CD14-positive monocyte (primary cell): ENCODE results near the gene EPAS1. TPM values are rescaled to one million over a fixed set of nuclear protein-coding genes. Genes with fewer than 3 reads are reported as not detected.

ENCODE experiments used
- DNase-seq, 3 donors: peaks; one replicate each; pipeline ENCODE4 v3.0.0-alpha.2; 2011 to 2022
- H2AFZ ChIP-seq: 2 replicates; pipeline ENCODE4 v1.6.0; 2012; ENCODE audit warnings: mild to moderate bottlenecking, low read depth, low read length, inconsistent platforms; ENCODE audit not compliant: insufficient read depth, poor library complexity, severe bottlenecking
- H3K27ac ChIP-seq, 2 donors: 1 replicate in 1 of 2; 2 replicates in 1 of 2; pipeline ENCODE4 v1.5.1; 2012 to 2013; ENCODE audit warnings: low read length in 2 of 2, control low read depth in 1 of 2, inconsistent platforms in 1 of 2, low read depth in 1 of 2, mild to moderate bottlenecking in 1 of 2
- H3K27me3 ChIP-seq, 2 donors: one replicate each; pipeline versions ENCODE4 v1.6.0 to v1.6.1; 2011 to 2013; ENCODE audit warnings: low read length in 2 of 2; ENCODE audit not compliant: control insufficient read depth in 2 of 2, insufficient read depth in 2 of 2
- H3K36me3 ChIP-seq, 2 donors: replicated peaks in 1 of 2; 1 replicate in 1 of 2; 2 replicates in 1 of 2; pipeline versions ENCODE4 v1.5.1 to v1.6.1; 2012 to 2013; ENCODE audit warnings: low read length in 2 of 2, control low read depth in 1 of 2, inconsistent platforms in 1 of 2, mild to moderate bottlenecking in 1 of 2; ENCODE audit not compliant: insufficient read depth in 2 of 2, control insufficient read depth in 1 of 2
- H3K4me1 ChIP-seq, 2 donors: 1 replicate in 1 of 2; 2 replicates in 1 of 2; pipeline versions ENCODE4 v1.5.1 to v1.6.1; 2012 to 2013; ENCODE audit warnings: low read length in 2 of 2, control low read depth in 1 of 2, inconsistent platforms in 1 of 2, mild to moderate bottlenecking in 1 of 2, moderate library complexity in 1 of 2; ENCODE audit not compliant: insufficient read depth in 2 of 2, control insufficient read depth in 1 of 2
- H3K4me2 ChIP-seq: replicated peaks from 2 replicates; pipeline ENCODE3; 2012; ENCODE audit warnings: low read length, moderate library complexity, mild to moderate bottlenecking; ENCODE audit not compliant: poor library complexity, severe bottlenecking; ENCODE audit errors: extremely low read depth
- H3K4me3 ChIP-seq, 3 experiments: fragments of 200-600 bp in 1 of 3; sonication (generic) in 1 of 3; replicated peaks in 1 of 3; 1 replicate in 2 of 3; 2 replicates in 1 of 3; pipeline ENCODE4 v1.5.1; 2011 to 2013; ENCODE audit warnings: low read length in 3 of 3, mild to moderate bottlenecking in 3 of 3, control low read depth in 2 of 3, low read depth in 2 of 3, inconsistent platforms in 1 of 3, moderate library complexity in 1 of 3
- H3K79me2 ChIP-seq: 2 replicates; pipeline ENCODE4 v1.6.0; 2012; ENCODE audit warnings: mild to moderate bottlenecking, control low read depth, inconsistent platforms, low read length, moderate library complexity; ENCODE audit not compliant: insufficient read depth
- H3K9ac ChIP-seq: 2 replicates; pipeline ENCODE4 v1.6.0; 2017; ENCODE audit warnings: low read length, mild to moderate bottlenecking; ENCODE audit not compliant: insufficient read depth, poor library complexity, severe bottlenecking
- H3K9me3 ChIP-seq, 2 donors: replicated peaks in 1 of 2; 1 replicate in 1 of 2; 2 replicates in 1 of 2; pipeline versions ENCODE4 v1.5.1 to v1.6.1; 2012 to 2013; ENCODE audit warnings: low read length in 2 of 2, control low read depth in 1 of 2; ENCODE audit not compliant: control insufficient read depth in 1 of 2, insufficient read depth in 1 of 2
- H4K20me1 ChIP-seq: 2 replicates; pipeline ENCODE4 v1.6.0; 2012; ENCODE audit warnings: mild to moderate bottlenecking, low read length, control low read depth, moderate library complexity; ENCODE audit not compliant: insufficient read depth
- H3K27ac Mint-ChIP-seq, 7 donors: one replicate each; pipeline ENCODE4 v1.8.0; 2020; ENCODE audit warnings: mild to moderate bottlenecking in 7 of 7, mixed read lengths in 7 of 7, moderate library complexity in 6 of 7, inconsistent platforms in 2 of 7
- H3K27me3 Mint-ChIP-seq, 3 donors: one replicate each; pipeline ENCODE4 v1.8.0; 2021 to 2022; ENCODE audit warnings: low read depth in 3 of 3, mild to moderate bottlenecking in 3 of 3, mixed read lengths in 3 of 3, moderate library complexity in 3 of 3, inconsistent platforms in 1 of 3
- H3K36me3 Mint-ChIP-seq, 2 donors: one replicate each; pipeline ENCODE4 v1.8.0; 2020; ENCODE audit warnings: mixed read lengths in 2 of 2, inconsistent platforms in 1 of 2, mild to moderate bottlenecking in 1 of 2
- H3K4me1 Mint-ChIP-seq: one replicate; pipeline ENCODE4 v1.8.0; 2020; ENCODE audit warnings: mild to moderate bottlenecking, mixed read lengths
- H3K4me3 Mint-ChIP-seq, 2 donors: one replicate each; pipeline ENCODE4 v1.8.0; 2020; ENCODE audit warnings: mild to moderate bottlenecking in 2 of 2, mixed read lengths in 2 of 2, moderate library complexity in 1 of 2
- H3K9me3 Mint-ChIP-seq, 7 donors: one replicate each; pipeline ENCODE4 v1.8.0; 2020 to 2022; ENCODE audit warnings: mixed read lengths in 7 of 7, mild to moderate bottlenecking in 6 of 7, moderate library complexity in 6 of 7, inconsistent platforms in 2 of 7
- CTCF ChIP-seq: fragments of 200-600 bp; IDR thresholded peaks from one replicate; pipeline ENCODE4 v1.8.0; 2022; ENCODE audit warnings: antibody characterized with exemption, mild to moderate bottlenecking
- WGBS: methylation state at CpG from one replicate; pipeline ENCODE4 v1.1.5; 2013; ENCODE audit warnings: missing lambda C conversion rate; ENCODE audit not compliant: insufficient coverage; 5-methylcytosine and 5-hydroxymethylcytosine counted together
- intact Hi-C, 2 donors: fragments of 100-400 bp; cut with micrococcal nuclease; formaldehyde crosslinking; loops; one replicate each; pipeline versions ENCODE4 v1.15.0 to v1.15.1; 2023
- polyA plus RNA-seq, 3 donors: library from polyadenylated mRNA; depleted of rRNA in 1 of 3; unstranded in 2 of 3; stranded (reverse) in 1 of 3; fragments of 300-500 nt in 2 of 3; fragments of >200 nt in 1 of 3; fragmentation: Illumina TruSeq in 2 of 3; gene quantifications; 1 replicate in 2 of 3; 2 replicates in 1 of 3; pipeline ENCODE4 v1.2.3, GENCODE V29; 2012 to 2021

EPAS1 gene
- polyA plus RNA-seq, 3 donors = 0.11 to 1.0 (median 0.88) TPM

- Histone ChIP-seq H3K4me2 (no peak overlapping the region), H3K27me3 (no peaks in the 10 kb centered on the region), H3K9me3 (no peaks in the 10 kb centered on the region), H3K4me3 (no peak overlapping the region), H3K27ac (no peak overlapping the region), H3K9ac (no peak overlapping the region), H3K79me2 (no peaks in the 10 kb centered on the region), H3K4me1 (peaks cover 37 to 38% of the 10 kb centered on the region in 2 donors), H3K36me3 (no peaks in the 10 kb centered on the region), H4K20me1 (no peaks in the 10 kb centered on the region), H2AFZ (no peak overlapping the region)
- Mint-ChIP-seq H3K27ac (peak overlapping the region in 3 of 7 donors; percentile 8 to 68 (median 35)), H3K9me3 (peaks cover 0 to under 1% (median 0%) of the 10 kb centered on the region in 7 donors), H3K36me3 (peaks cover 0 to 2% of the 10 kb centered on the region in 2 donors), H3K4me3 (no peak overlapping the region), H3K27me3 (peaks cover 0 to 4% (median 1%) of the 10 kb centered on the region in 3 donors), H3K4me1 (peaks cover 37% of the 10 kb centered on the region)
- no peak for DNase-seq
- 96% methylated on average over 7 of the region's 9 CpGs for WGBS
- no peak for TF ChIP-seq CTCF
- intact Hi-C loops = no loop called here
These were observed 86.7 kb downstream of the EPAS1 start for GRCh38 chr2:46383784-46384456.

DNA sequence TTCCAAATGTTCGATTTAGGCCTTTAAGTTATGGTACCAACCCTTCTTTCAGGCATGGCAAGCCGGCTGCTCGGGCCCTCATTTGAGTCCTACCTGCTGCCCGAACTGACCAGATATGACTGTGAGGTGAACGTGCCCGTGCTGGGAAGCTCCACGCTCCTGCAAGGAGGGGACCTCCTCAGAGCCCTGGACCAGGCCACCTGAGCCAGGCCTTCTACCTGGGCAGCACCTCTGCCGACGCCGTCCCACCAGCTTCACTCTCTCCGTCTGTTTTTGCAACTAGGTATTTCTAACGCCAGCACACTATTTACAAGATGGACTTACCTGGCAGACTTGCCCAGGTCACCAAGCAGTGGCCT is 87.2 kb downstream of the EPAS1 start:
- intact Hi-C loops = no loop called here
- Mint-ChIP-seq H3K4me1 (peaks cover 42% of the 10 kb centered on the region), H3K36me3 (peaks cover 0 to 4% of the 10 kb centered on the region in 2 donors), H3K27ac (no peak overlapping the region), H3K4me3 (no peak overlapping the region), H3K27me3 (peaks cover 0 to 5% (median 1%) of the 10 kb centered on the region in 3 donors), H3K9me3 (peaks cover 0 to 1% (median 0%) of the 10 kb centered on the region in 7 donors)
- Histone ChIP-seq H3K9ac (no peak overlapping the region), H3K36me3 (no peaks in the 10 kb centered on the region), H3K4me2 (no peak overlapping the region), H3K4me1 (peaks cover 42 to 43% of the 10 kb centered on the region in 2 donors), H3K79me2 (no peaks in the 10 kb centered on the region), H3K9me3 (no peaks in the 10 kb centered on the region), H2AFZ (no peak overlapping the region), H3K27me3 (no peaks in the 10 kb centered on the region), H3K27ac (no peak overlapping the region), H3K4me3 (no peak overlapping the region), H4K20me1 (no peaks in the 10 kb centered on the region)
- no peak for TF ChIP-seq CTCF
- WGBS = 98% methylated on average over 12 of the region's 12 CpGs
- DNase-seq = no peak
